Prostate gland (tissue), 2 donors: Measurements from ENCODE around the gene PTGER3.

Experiments used
- POLR2A ChIP-seq: fragments of 450-650 bp; IDR thresholded peaks from one replicate; pipeline ENCODE4 v1.6.1; 2016; ENCODE audit warnings: antibody characterized with exemption, mild to moderate bottlenecking
- POLR2AphosphoS5 ChIP-seq: sonication (generic); formaldehyde crosslinking; IDR thresholded peaks from one replicate; pipeline ENCODE4 v1.6.1; 2017; ENCODE audit warnings: antibody characterized with exemption
- TF ChIP-seq, protein P1 (sequence below), 4 experiments: fragments of 200-600 bp in 2 of 4; fragments of 450-650 bp in 2 of 4; sonication (generic) in 2 of 4; IDR thresholded peaks; 1 replicate in 3 of 4; 2 replicates in 1 of 4; pipeline ENCODE4 v1.5.1; 2016 to 2019; ENCODE audit warnings: antibody characterized with exemption in 4 of 4, mild to moderate bottlenecking in 2 of 4, moderate library complexity in 2 of 4

DNA sequence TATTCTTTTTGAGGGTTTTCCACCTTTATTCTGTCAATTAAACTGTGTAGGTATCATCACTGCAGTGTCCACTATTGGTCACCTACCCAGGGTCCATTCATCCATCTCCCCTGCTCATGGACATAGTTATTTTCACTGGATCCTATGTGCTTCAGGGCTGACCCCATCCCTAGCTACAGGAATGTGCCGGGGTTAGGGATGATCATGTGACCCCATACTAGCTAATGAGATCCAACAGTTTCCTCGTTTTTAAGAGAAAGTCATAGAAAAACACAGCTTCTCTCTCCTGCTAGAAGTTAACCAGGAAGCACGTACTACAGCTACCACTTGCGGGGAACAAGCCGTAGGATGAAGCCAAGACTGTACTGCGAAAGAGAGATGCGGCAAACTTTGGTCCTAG, 19.6 kb downstream of the PTGER3 start:
- TF ChIP-seq, protein P1, sequence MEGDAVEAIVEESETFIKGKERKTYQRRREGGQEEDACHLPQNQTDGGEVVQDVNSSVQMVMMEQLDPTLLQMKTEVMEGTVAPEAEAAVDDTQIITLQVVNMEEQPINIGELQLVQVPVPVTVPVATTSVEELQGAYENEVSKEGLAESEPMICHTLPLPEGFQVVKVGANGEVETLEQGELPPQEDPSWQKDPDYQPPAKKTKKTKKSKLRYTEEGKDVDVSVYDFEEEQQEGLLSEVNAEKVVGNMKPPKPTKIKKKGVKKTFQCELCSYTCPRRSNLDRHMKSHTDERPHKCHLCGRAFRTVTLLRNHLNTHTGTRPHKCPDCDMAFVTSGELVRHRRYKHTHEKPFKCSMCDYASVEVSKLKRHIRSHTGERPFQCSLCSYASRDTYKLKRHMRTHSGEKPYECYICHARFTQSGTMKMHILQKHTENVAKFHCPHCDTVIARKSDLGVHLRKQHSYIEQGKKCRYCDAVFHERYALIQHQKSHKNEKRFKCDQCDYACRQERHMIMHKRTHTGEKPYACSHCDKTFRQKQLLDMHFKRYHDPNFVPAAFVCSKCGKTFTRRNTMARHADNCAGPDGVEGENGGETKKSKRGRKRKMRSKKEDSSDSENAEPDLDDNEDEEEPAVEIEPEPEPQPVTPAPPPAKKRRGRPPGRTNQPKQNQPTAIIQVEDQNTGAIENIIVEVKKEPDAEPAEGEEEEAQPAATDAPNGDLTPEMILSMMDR (IDR thresholded peaks at IDR 0.05): no peak
- TF ChIP-seq POLR2AphosphoS5 (no peak), POLR2A (no peak)
